B cell (primary cell): Measurements from ENCODE around the gene NLRP13. TPM values are rescaled to one million over a fixed set of nuclear protein-coding genes. Genes with fewer than 3 reads are reported as not detected.

Source experiments
- ATAC-seq: fragments of 200-7000 bp; cut with Tn5 transposase; one replicate; pipeline ENCODE4 v1.10.0; 2021; ENCODE audit warnings: low read depth, mild to moderate bottlenecking, moderate number of reproducible peaks, moderate library complexity
- CTCF ChIA-PET: fragments of 350-600 bp; sonication (Branson Sonifier 250); formaldehyde crosslinking; loops from one replicate; lab custom pipeline; 2021; ENCODE audit warnings: antibody characterized with exemption, inconsistent platforms; lab: Charles Lee
- POLR2A ChIA-PET: fragments of 350-600 bp; sonication (Branson Sonifier 250); formaldehyde crosslinking; loops from one replicate; lab custom pipeline; 2021; ENCODE audit warnings: antibody characterized with exemption; lab: Charles Lee
- DNase-seq: peaks from one replicate; pipeline ENCODE4 v3.0.0; 2013
- H2AFZ ChIP-seq: 2 replicates; pipeline ENCODE4 v1.6.1; 2012; ENCODE audit warnings: mild to moderate bottlenecking, low read depth, low read length; ENCODE audit not compliant: insufficient read depth, poor library complexity, severe bottlenecking
- H3K27ac ChIP-seq, 2 donors: 1 replicate in 1 of 2; 2 replicates in 1 of 2; pipeline ENCODE4 v1.5.1; 2012 to 2013; ENCODE audit warnings: low read length in 2 of 2, mild to moderate bottlenecking in 2 of 2, moderate library complexity in 1 of 2
- H3K27me3 ChIP-seq, 4 experiments: fragments of 200-600 bp in 1 of 4; sonication (generic) in 1 of 4; replicated peaks in 1 of 4; 1 replicate in 2 of 4; 2 replicates in 2 of 4; pipeline versions ENCODE4 v1.6.1 to v1.7.0; 2013 to 2016; ENCODE audit warnings: low read length in 3 of 4, mild to moderate bottlenecking in 2 of 4, mixed read lengths in 1 of 4, moderate library complexity in 1 of 4; ENCODE audit not compliant: insufficient read depth in 4 of 4, control insufficient read depth in 3 of 4; ENCODE audit errors: control extremely low read depth in 1 of 4
- H3K36me3 ChIP-seq, 2 experiments: replicated peaks in 1 of 2; 1 replicate in 1 of 2; 2 replicates in 1 of 2; pipeline versions ENCODE4 v1.6.1 to v1.7.1; 2013; ENCODE audit warnings: low read length in 1 of 2; ENCODE audit not compliant: insufficient read depth in 2 of 2, control insufficient read depth in 1 of 2; ENCODE audit errors: control extremely low read depth in 1 of 2, extremely low read depth in 1 of 2
- H3K4me1 ChIP-seq, 2 donors: fragments of 200-600 bp in 1 of 2; sonication (generic) in 1 of 2; 1 replicate in 1 of 2; 2 replicates in 1 of 2; pipeline versions ENCODE4 v1.5.1 to v1.6.1; 2013 to 2017; ENCODE audit warnings: low read length in 2 of 2; ENCODE audit not compliant: control insufficient read depth in 2 of 2, insufficient read depth in 2 of 2
- H3K4me2 ChIP-seq: replicated peaks from 2 replicates; pipeline ENCODE3; 2012; ENCODE audit warnings: mild to moderate bottlenecking, low read depth, low read length; ENCODE audit not compliant: poor library complexity, severe bottlenecking
- H3K4me3 ChIP-seq, 5 experiments: fragments of 200-600 bp in 1 of 5; sonication (generic) in 1 of 5; 1 replicate in 3 of 5; 2 replicates in 2 of 5; pipeline versions ENCODE4 v1.5.1 to v1.7.0; 2011 to 2016; ENCODE audit warnings: low read length in 4 of 5, mild to moderate bottlenecking in 4 of 5, low read depth in 2 of 5, control low read depth in 1 of 5, moderate library complexity in 1 of 5; ENCODE audit not compliant: insufficient read depth in 1 of 5; ENCODE audit errors: control extremely low read depth in 1 of 5, extremely low read depth in 1 of 5
- H3K79me2 ChIP-seq: fragments of 200-600 bp; sonication (generic); one replicate; pipeline ENCODE4 v1.6.0; 2016; ENCODE audit warnings: low read length; ENCODE audit not compliant: control insufficient read depth, insufficient read depth
- H3K9ac ChIP-seq: fragments of 200-600 bp; sonication (generic); 2 replicates; pipeline ENCODE4 v1.6.1; 2017; ENCODE audit warnings: mild to moderate bottlenecking, low read length, moderate library complexity
- H3K9me3 ChIP-seq, 3 donors: one replicate each; pipeline versions ENCODE4 v1.6.1 to v1.7.1; 2013; ENCODE audit warnings: low read length in 2 of 3; ENCODE audit not compliant: control insufficient read depth in 2 of 3, insufficient read depth in 1 of 3; ENCODE audit errors: control extremely low read depth in 1 of 3
- H4K20me1 ChIP-seq: 2 replicates; pipeline ENCODE4 v1.6.0; 2012; ENCODE audit warnings: mild to moderate bottlenecking, low read length; ENCODE audit not compliant: insufficient read depth, control insufficient read depth, poor library complexity, severe bottlenecking
- H3K27ac Mint-ChIP-seq: one replicate; pipeline ENCODE4 v1.8.0; 2021; ENCODE audit warnings: mixed read lengths
- H3K27me3 Mint-ChIP-seq: one replicate; pipeline ENCODE4 v1.8.0; 2021; ENCODE audit warnings: mixed read lengths
- H3K4me1 Mint-ChIP-seq: one replicate; pipeline ENCODE4 v1.8.0; 2021; ENCODE audit warnings: mixed read lengths
- H3K4me3 Mint-ChIP-seq: one replicate; pipeline ENCODE4 v1.8.0; 2021; ENCODE audit warnings: mixed read lengths
- H3K9me3 Mint-ChIP-seq: one replicate; pipeline ENCODE4 v1.8.0; 2022; ENCODE audit warnings: mixed read lengths; ENCODE audit not compliant: insufficient read depth
- CTCF ChIP-seq: fragments of 200-600 bp; IDR thresholded peaks from one replicate; pipeline ENCODE4 v1.8.0; 2022; ENCODE audit warnings: antibody characterized with exemption, mild to moderate bottlenecking
- EZH2 ChIP-seq: IDR thresholded peaks from 2 replicates; pipeline ENCODE4 v1.6.1; 2012; ENCODE audit warnings: borderline replicate concordance, low read depth, mild to moderate bottlenecking, moderate library complexity, low read length; ENCODE audit not compliant: insufficient read depth, poor library complexity, severe bottlenecking
- WGBS: methylation state at CpG from one replicate; pipeline ENCODE4 v1.1.5; 2013; ENCODE audit warnings: missing lambda C conversion rate; ENCODE audit not compliant: insufficient coverage; 5-methylcytosine and 5-hydroxymethylcytosine counted together
- intact Hi-C: fragments of 100-400 bp; cut with micrococcal nuclease; formaldehyde crosslinking; loops from one replicate; pipeline ENCODE4 v1.10.0; 2022
- polyA plus RNA-seq: library from polyadenylated mRNA; depleted of rRNA; stranded (reverse); fragments of >200 nt; gene quantifications from 2 replicates; pipeline ENCODE4 v1.2.3, GENCODE V29; 2012
- total RNA-seq, 2 donors: library from RNA; stranded (reverse); fragments of 120-200 nt in 1 of 2; gene quantifications; 1 replicate in 1 of 2; 2 replicates in 1 of 2; pipeline versions ENCODE4 v1.2.3 to v1.2.4, GENCODE V29; 2013 to 2022

Gene NLRP13
- total and polyA plus RNA-seq, 2 donors (not counting 1 experiment from before 2014, with no cell fraction given): not detected

GRCh38 chr19:55866521-55866920 is 65.6 kb downstream of the NLRP13 start:
- 67% methylated on average over 3 of the region's 3 CpGs for WGBS
- Histone ChIP-seq H3K9ac (no peak overlapping the region), H3K4me1 (no peaks in the 10 kb centered on the region), H3K27me3 (no peaks in the 10 kb centered on the region), H3K27ac (no peak overlapping the region), H3K9me3 (peaks cover 0 to 5% (median 0%) of the 10 kb centered on the region in 3 donors), H3K36me3 (no peaks in the 10 kb centered on the region), H3K4me3 (no peak overlapping the region), H3K79me2 (no peaks in the 10 kb centered on the region), H4K20me1 (no peaks in the 10 kb centered on the region), H2AFZ (no peak overlapping the region), H3K4me2 (no peak overlapping the region)
- no peak for TF ChIP-seq EZH2
- TF ChIP-seq CTCF: no peak
- ChIA-PET CTCF (no interaction called here), POLR2A (no interaction called here)
- ATAC-seq: no peak
- H3K4me1 Mint-ChIP-seq: no peaks in the 10 kb centered on the region
- intact Hi-C loops: no loop called here
- no peak overlapping the region for H3K4me3 Mint-ChIP-seq
- peaks cover 3% of the 10 kb centered on the region for H3K9me3 Mint-ChIP-seq
- DNase-seq: no peak
- peaks cover 4% of the 10 kb centered on the region for H3K27me3 Mint-ChIP-seq
- H3K27ac Mint-ChIP-seq: no peak overlapping the region

GRCh38 chr19:55858969-55859368 is 73.2 kb downstream of the NLRP13 start:
- Histone ChIP-seq H3K9ac (no peak overlapping the region), H3K27ac (peak overlapping the region in 1 of 2 donors; percentile 63), H2AFZ (peak overlapping the region; percentile 22), H3K27me3 (no peaks in the 10 kb centered on the region), H3K4me1 (peaks cover 44 to 54% of the 10 kb centered on the region in 2 donors), H3K4me3 (no peak overlapping the region), H4K20me1 (no peaks in the 10 kb centered on the region), H3K9me3 (peaks cover 0 to 15% (median 0%) of the 10 kb centered on the region in 3 donors), H3K4me2 (peak overlapping the region; percentile 30), H3K36me3 (no peaks in the 10 kb centered on the region), H3K79me2 (no peaks in the 10 kb centered on the region)
- H3K27ac Mint-ChIP-seq: peak overlapping the region; percentile 63
- TF ChIP-seq CTCF (no peak), EZH2 (no peak)
- no peak overlapping the region for H3K4me3 Mint-ChIP-seq
- peaks cover 36% of the 10 kb centered on the region for H3K4me1 Mint-ChIP-seq
- intact Hi-C loops: no loop called here
- ATAC-seq (no peak), DNase-seq (no peak)
- no peaks in the 10 kb centered on the region for H3K9me3 Mint-ChIP-seq
- POLR2A ChIA-PET: no interaction called here
- 74% methylated on average over 3 of the region's 5 CpGs for WGBS
- no peaks in the 10 kb centered on the region for H3K27me3 Mint-ChIP-seq
- CTCF ChIA-PET: interaction anchor here (0.9 kb wide), 1 partner anchor 11 kb away, joined by 3 read pairs; no protein-coding TSS in a partner anchor
